ENCODE data around the gene MTRF1.

The MTRF1 gene

DNA sequence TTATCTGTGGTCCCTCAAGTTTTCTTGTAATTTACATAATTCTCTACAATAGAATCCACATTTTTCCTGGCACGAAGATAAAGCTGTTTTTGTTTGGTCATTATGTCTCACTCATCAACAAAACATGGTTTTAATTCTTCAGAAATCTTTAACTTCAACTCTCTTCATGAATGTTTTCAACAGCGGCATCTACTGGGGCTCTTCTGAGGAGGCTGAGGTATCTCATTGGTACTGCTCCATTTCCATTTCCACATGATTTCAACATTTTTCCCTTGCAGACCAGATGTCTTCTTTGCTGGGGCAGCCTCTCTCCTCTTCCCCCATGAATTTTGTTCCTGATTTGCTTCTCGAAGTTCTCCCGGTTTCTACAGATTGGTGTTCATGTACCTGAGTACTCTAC, 63.2 kb downstream of the MTRF1 start:
- Histone ChIP-seq H3K18ac (ENCODE audit: low read length) (no peak overlapping the region), H3K9me3 (replicated peaks in 1 of 2; ENCODE audit: control insufficient read depth in 2 of 2, insufficient read depth in 1 of 2, low read depth in 1 of 2, low read length in 2 of 2) (no peaks in the 10 kb centered on the region), H3K27me3 (ENCODE audit: control insufficient read depth in 3 of 3, insufficient read depth in 3 of 3, low read depth in 1 of 3, low read length in 3 of 3) (no peaks in the 10 kb centered on the region), H3K9ac (ENCODE audit: low read depth, low read length, poor library complexity) (no peak overlapping the region), H2BK15ac (ENCODE audit: low read length) (no peak overlapping the region), H2BK120ac (ENCODE audit: low read depth, low read length) (no peak overlapping the region), H2AFZ (ENCODE audit: low read length) (no peak overlapping the region), H3K27ac (replicated peaks; ENCODE audit: low read length) (no peak overlapping the region), H2BK5ac (ENCODE audit: low read length) (no peak overlapping the region), H2BK12ac (ENCODE audit: low read length) (no peak overlapping the region), H3K23ac (ENCODE audit: low read depth, low read length, poor library complexity) (no peak overlapping the region), H4K91ac (ENCODE audit: low read depth, low read length, poor library complexity) (no peak overlapping the region), H3K36me3 (replicated peaks in 1 of 2; ENCODE audit: control insufficient read depth in 2 of 2, insufficient read depth in 2 of 2, low read length in 2 of 2) (no peaks in the 10 kb centered on the region), H3K4me3 (ENCODE audit: low read length in 2 of 2) (no peak overlapping the region), H3K4me2 (ENCODE audit: insufficient read depth, low read length, poor library complexity, severe bottlenecking) (no peak overlapping the region), H3K14ac (ENCODE audit: low read length) (no peak overlapping the region), H4K8ac (ENCODE audit: low read depth, low read length) (no peak overlapping the region), H3K4ac (ENCODE audit: low read length) (no peak overlapping the region), H2AK5ac (ENCODE audit: low read depth, low read length) (no peak overlapping the region), H3K79me1 (ENCODE audit: low read depth, low read length) (no peaks in the 10 kb centered on the region), H3K4me1 (ENCODE audit: control insufficient read depth in 2 of 2, insufficient read depth in 1 of 2, low read depth in 1 of 2, low read length in 2 of 2) (no peaks in the 10 kb centered on the region)
- WGBS, 2 donors (ENCODE audit: extremely low coverage in 2 of 2, insufficient read length in 2 of 2, insufficient replicate concordance in 1 of 2), result no CpG with 5 or more reads among the region's 4 CpGs
- no peak for DNase-seq (ENCODE audit: low spot score)

DNA sequence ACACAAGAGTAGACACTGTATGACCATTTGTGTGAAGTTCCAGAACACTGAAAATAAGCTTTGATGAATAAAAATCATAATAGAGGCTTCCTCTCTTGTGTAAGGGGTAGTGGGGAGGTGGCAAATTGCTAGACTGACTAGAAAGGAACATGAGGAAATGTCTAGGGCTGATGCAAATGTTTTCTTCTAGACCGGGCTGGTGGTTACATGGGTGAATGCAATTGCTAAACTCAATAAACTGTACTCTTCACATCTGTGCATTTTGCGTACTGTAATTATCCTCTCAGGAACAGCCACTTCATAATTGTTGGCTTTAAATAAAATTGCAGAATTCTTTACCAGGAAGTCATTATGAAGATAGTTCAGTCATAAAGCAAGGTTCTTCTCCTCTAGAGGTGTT, 63.9 kb downstream of the MTRF1 start:
- Histone ChIP-seq H3K79me1 (ENCODE audit: low read depth, low read length) (no peaks in the 10 kb centered on the region), H2BK5ac (ENCODE audit: low read length) (no peak overlapping the region), H4K91ac (ENCODE audit: low read depth, low read length, poor library complexity) (no peak overlapping the region), H3K4me2 (ENCODE audit: insufficient read depth, low read length, poor library complexity, severe bottlenecking) (no peak overlapping the region), H3K4me3 (ENCODE audit: low read length in 2 of 2) (no peak overlapping the region), H3K9ac (ENCODE audit: low read depth, low read length, poor library complexity) (no peak overlapping the region), H2BK12ac (ENCODE audit: low read length) (no peak overlapping the region), H3K9me3 (replicated peaks in 1 of 2; ENCODE audit: control insufficient read depth in 2 of 2, insufficient read depth in 1 of 2, low read depth in 1 of 2, low read length in 2 of 2) (no peaks in the 10 kb centered on the region), H3K36me3 (replicated peaks in 1 of 2; ENCODE audit: control insufficient read depth in 2 of 2, insufficient read depth in 2 of 2, low read length in 2 of 2) (no peaks in the 10 kb centered on the region), H2BK120ac (ENCODE audit: low read depth, low read length) (no peak overlapping the region), H3K4ac (ENCODE audit: low read length) (no peak overlapping the region), H3K4me1 (ENCODE audit: control insufficient read depth in 2 of 2, insufficient read depth in 1 of 2, low read depth in 1 of 2, low read length in 2 of 2) (no peaks in the 10 kb centered on the region), H3K27ac (replicated peaks; ENCODE audit: low read length) (no peak overlapping the region), H3K18ac (ENCODE audit: low read length) (no peak overlapping the region), H4K8ac (ENCODE audit: low read depth, low read length) (no peak overlapping the region), H2AFZ (ENCODE audit: low read length) (no peak overlapping the region), H3K23ac (ENCODE audit: low read depth, low read length, poor library complexity) (no peak overlapping the region), H3K27me3 (ENCODE audit: control insufficient read depth in 3 of 3, insufficient read depth in 3 of 3, low read depth in 1 of 3, low read length in 3 of 3) (no peaks in the 10 kb centered on the region), H2AK5ac (ENCODE audit: low read depth, low read length) (no peak overlapping the region), H3K14ac (ENCODE audit: low read length) (no peak overlapping the region), H2BK15ac (ENCODE audit: low read length) (no peak overlapping the region)
- DNase-seq (ENCODE audit: low spot score), result no peak
- no CpG with 5 or more reads among the region's 2 CpGs for WGBS, 2 donors (ENCODE audit: extremely low coverage in 2 of 2, insufficient read length in 2 of 2, insufficient replicate concordance in 1 of 2)

DNA sequence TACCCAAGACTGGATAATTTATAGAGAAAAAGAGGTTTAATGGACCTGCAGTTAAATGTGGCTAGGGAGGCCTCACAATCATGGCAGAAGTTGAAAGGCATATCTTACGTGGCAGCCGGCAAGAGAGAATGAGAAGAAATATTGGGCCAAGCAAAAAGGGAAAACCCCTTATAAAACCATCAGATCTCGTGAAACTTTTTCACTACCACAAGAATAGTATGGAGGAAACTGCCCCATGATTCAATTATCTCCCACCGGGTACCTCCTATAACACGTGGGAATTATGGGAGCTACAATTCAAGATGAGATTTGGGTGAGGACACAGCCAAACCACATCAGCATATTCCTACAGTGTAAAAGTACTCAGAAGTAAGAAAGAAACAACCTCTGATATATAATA, 64.3 kb downstream of the MTRF1 start:
- no peak overlapping the region for H3K18ac ChIP-seq (ENCODE audit: low read length)
- no peak overlapping the region for H2BK12ac ChIP-seq (ENCODE audit: low read length)
- H3K4me1 ChIP-seq (ENCODE audit: control insufficient read depth in 2 of 2, insufficient read depth in 1 of 2, low read depth in 1 of 2, low read length in 2 of 2), result no peaks in the 10 kb centered on the region
- no peak overlapping the region for H2BK15ac ChIP-seq (ENCODE audit: low read length)
- H3K4ac ChIP-seq (ENCODE audit: low read length), result no peak overlapping the region
- H3K9ac ChIP-seq (ENCODE audit: low read depth, low read length, poor library complexity), result no peak overlapping the region
- H4K8ac ChIP-seq (ENCODE audit: low read depth, low read length), result no peak overlapping the region
- no peak overlapping the region for H2AFZ ChIP-seq (ENCODE audit: low read length)
- DNase-seq (ENCODE audit: low spot score), result no peak
- H3K9me3 ChIP-seq (replicated peaks in 1 of 2; ENCODE audit: control insufficient read depth in 2 of 2, insufficient read depth in 1 of 2, low read depth in 1 of 2, low read length in 2 of 2), result no peaks in the 10 kb centered on the region
- no peaks in the 10 kb centered on the region for H3K36me3 ChIP-seq (replicated peaks in 1 of 2; ENCODE audit: control insufficient read depth in 2 of 2, insufficient read depth in 2 of 2, low read length in 2 of 2)
- H4K91ac ChIP-seq (ENCODE audit: low read depth, low read length, poor library complexity), result no peak overlapping the region
- H3K4me3 ChIP-seq (ENCODE audit: low read length in 2 of 2), result no peak overlapping the region
- no peaks in the 10 kb centered on the region for H3K27me3 ChIP-seq (ENCODE audit: control insufficient read depth in 3 of 3, insufficient read depth in 3 of 3, low read depth in 1 of 3, low read length in 3 of 3)
- H3K79me1 ChIP-seq (ENCODE audit: low read depth, low read length), result no peaks in the 10 kb centered on the region
- WGBS, 2 donors (ENCODE audit: extremely low coverage in 2 of 2, insufficient read length in 2 of 2, insufficient replicate concordance in 1 of 2), result no CpG with 5 or more reads among the region's 5 CpGs
- H3K4me2 ChIP-seq (ENCODE audit: insufficient read depth, low read length, poor library complexity, severe bottlenecking), result no peak overlapping the region
- H2AK5ac ChIP-seq (ENCODE audit: low read depth, low read length), result no peak overlapping the region
- H3K23ac ChIP-seq (ENCODE audit: low read depth, low read length, poor library complexity), result no peak overlapping the region
- no peak overlapping the region for H2BK120ac ChIP-seq (ENCODE audit: low read depth, low read length)
- no peak overlapping the region for H3K14ac ChIP-seq (ENCODE audit: low read length)
- no peak overlapping the region for H2BK5ac ChIP-seq (ENCODE audit: low read length)
- H3K27ac ChIP-seq (replicated peaks; ENCODE audit: low read length), result no peak overlapping the region

DNA sequence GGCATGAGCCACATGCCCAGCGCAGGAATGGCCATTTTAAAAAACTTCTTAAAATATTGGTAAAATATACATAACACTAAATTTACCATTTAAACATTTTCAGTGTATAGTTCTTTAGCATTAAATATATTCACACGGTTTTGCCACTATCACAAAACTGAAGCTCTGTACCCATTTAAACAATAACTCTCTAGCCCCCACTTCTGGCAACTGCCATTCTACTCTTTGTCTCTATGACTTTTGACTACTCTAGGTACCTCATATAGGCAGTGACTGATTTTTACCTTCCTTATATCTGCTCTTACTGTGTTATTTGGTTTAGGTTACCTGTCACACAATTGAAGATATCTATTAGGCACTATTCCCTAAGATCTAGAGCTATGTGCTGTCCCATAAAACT, 66.8 kb downstream of the MTRF1 start:
- WGBS, 2 donors (ENCODE audit: extremely low coverage in 2 of 2, insufficient read length in 2 of 2, insufficient replicate concordance in 1 of 2), result no CpG with 5 or more reads among the region's 2 CpGs
- Histone ChIP-seq H2BK5ac (ENCODE audit: low read length) (no peak overlapping the region), H3K14ac (ENCODE audit: low read length) (no peak overlapping the region), H3K36me3 (replicated peaks in 1 of 2; ENCODE audit: control insufficient read depth in 2 of 2, insufficient read depth in 2 of 2, low read length in 2 of 2) (peaks cover 0 to 16% of the 10 kb centered on the region in 2 donors), H2AK5ac (ENCODE audit: low read depth, low read length) (no peak overlapping the region), H3K4me2 (ENCODE audit: insufficient read depth, low read length, poor library complexity, severe bottlenecking) (no peak overlapping the region), H3K9ac (ENCODE audit: low read depth, low read length, poor library complexity) (no peak overlapping the region), H4K91ac (ENCODE audit: low read depth, low read length, poor library complexity) (no peak overlapping the region), H3K27me3 (ENCODE audit: control insufficient read depth in 3 of 3, insufficient read depth in 3 of 3, low read depth in 1 of 3, low read length in 3 of 3) (no peaks in the 10 kb centered on the region), H2BK12ac (ENCODE audit: low read length) (no peak overlapping the region), H3K9me3 (replicated peaks in 1 of 2; ENCODE audit: control insufficient read depth in 2 of 2, insufficient read depth in 1 of 2, low read depth in 1 of 2, low read length in 2 of 2) (peaks cover 0 to 17% of the 10 kb centered on the region in 2 donors), H2BK120ac (ENCODE audit: low read depth, low read length) (no peak overlapping the region), H3K4me3 (ENCODE audit: low read length in 2 of 2) (no peak overlapping the region), H3K4ac (ENCODE audit: low read length) (no peak overlapping the region), H3K27ac (replicated peaks; ENCODE audit: low read length) (no peak overlapping the region), H3K18ac (ENCODE audit: low read length) (no peak overlapping the region), H2AFZ (ENCODE audit: low read length) (no peak overlapping the region), H4K8ac (ENCODE audit: low read depth, low read length) (no peak overlapping the region), H3K4me1 (ENCODE audit: control insufficient read depth in 2 of 2, insufficient read depth in 1 of 2, low read depth in 1 of 2, low read length in 2 of 2) (peaks cover 0 to 3% of the 10 kb centered on the region in 2 donors), H3K79me1 (ENCODE audit: low read depth, low read length) (peaks cover 2% of the 10 kb centered on the region), H3K23ac (ENCODE audit: low read depth, low read length, poor library complexity) (no peak overlapping the region), H2BK15ac (ENCODE audit: low read length) (no peak overlapping the region)
- no peak for DNase-seq (ENCODE audit: low spot score)
